SU-DHL-6 (cell line): ENCODE measurements around the gene LRBA.

Source experiments
- H2AFZ ChIP-seq: fragments of 200-600 bp; sonication (generic); 2 replicates; pipeline ENCODE4 v1.6.1; 2014; ENCODE audit warnings: low read depth, mild to moderate bottlenecking, moderate library complexity, mixed read lengths, antibody characterized with exemption, low read length; ENCODE audit not compliant: severe bottlenecking
- H3F3A ChIP-seq: fragments of 200-600 bp; shearing (Covaris generic); 2 replicates; pipeline ENCODE4 v1.6.0; 2016; ENCODE audit warnings: antibody characterized with exemption, mild to moderate bottlenecking; ENCODE audit not compliant: insufficient read depth
- H3K27ac ChIP-seq: fragments of 200-600 bp; sonication (generic); 2 replicates; pipeline ENCODE4 v1.5.1; 2016; ENCODE audit warnings: low read depth, mild to moderate bottlenecking, low read length, moderate library complexity, mixed read lengths
- H3K27me3 ChIP-seq: fragments of 200-600 bp; sonication (generic), shearing (Covaris generic); 2 replicates; pipeline ENCODE4 v1.6.0; 2014; ENCODE audit warnings: mild to moderate bottlenecking, low read length
- H3K36me3 ChIP-seq: fragments of 200-600 bp; sonication (generic); 2 replicates; pipeline ENCODE4 v1.6.1; 2014; ENCODE audit warnings: mild to moderate bottlenecking, low read length, mixed read lengths
- H3K4me2 ChIP-seq: fragments of 300-600, 200-600 bp; shearing (Covaris generic), sonication (generic); 2 replicates; pipeline ENCODE4 v1.6.0; 2014; ENCODE audit warnings: low read length, low read depth, mild to moderate bottlenecking; ENCODE audit not compliant: poor library complexity, severe bottlenecking
- H3K4me3 ChIP-seq: fragments of 200-600 bp; sonication (generic); 2 replicates; pipeline ENCODE4 v1.5.1; 2014; ENCODE audit warnings: antibody characterized with exemption, low read length, mild to moderate bottlenecking, mixed read lengths; ENCODE audit not compliant: insufficient read depth, poor library complexity, severe bottlenecking
- H3K79me2 ChIP-seq: fragments of 200-600 bp; sonication (generic); 2 replicates; pipeline ENCODE4 v1.6.1; 2014; ENCODE audit warnings: mild to moderate bottlenecking, low read length, moderate library complexity; ENCODE audit not compliant: insufficient read depth
- H3K9ac ChIP-seq: fragments of 200-600 bp; sonication (generic); 2 replicates; pipeline ENCODE4 v1.7.0; 2014; ENCODE audit warnings: mild to moderate bottlenecking, low read length
- H3K9me2 ChIP-seq: fragments of 200-600 bp; sonication (generic); replicated peaks from 2 replicates; pipeline ENCODE4 v1.6.1; 2014; ENCODE audit warnings: low read length; ENCODE audit not compliant: insufficient read depth
- H3K9me3 ChIP-seq: fragments of 200-600 bp; sonication (generic); 2 replicates; pipeline ENCODE4 v1.6.1; 2014; ENCODE audit warnings: low read length, mixed read lengths; ENCODE audit not compliant: insufficient read depth
- H4K20me1 ChIP-seq: fragments of 200-600 bp; sonication (generic); 2 replicates; pipeline ENCODE4 v1.6.1; 2014; ENCODE audit warnings: low read depth, mild to moderate bottlenecking, antibody characterized with exemption, low read length, moderate library complexity, mixed read lengths
- EZH2phosphoT487 ChIP-seq: fragments of 200-600 bp; sonication (generic), shearing (Covaris generic); conservative IDR thresholded peaks from 2 replicates; pipeline ENCODE4 v1.6.1; 2018; ENCODE audit warnings: mild to moderate bottlenecking, antibody characterized with exemption, low read length, moderate library complexity, mixed read lengths
- TF ChIP-seq, protein P1 (sequence below): fragments of 200-600 bp; sonication (generic); IDR thresholded peaks from one replicate; pipeline ENCODE4 v1.5.1; 2017; ENCODE audit warnings: antibody characterized with exemption, mild to moderate bottlenecking, low read length, moderate library complexity; ENCODE audit not compliant: insufficient read depth, poor library complexity, severe bottlenecking

Gene LRBA

DNA sequence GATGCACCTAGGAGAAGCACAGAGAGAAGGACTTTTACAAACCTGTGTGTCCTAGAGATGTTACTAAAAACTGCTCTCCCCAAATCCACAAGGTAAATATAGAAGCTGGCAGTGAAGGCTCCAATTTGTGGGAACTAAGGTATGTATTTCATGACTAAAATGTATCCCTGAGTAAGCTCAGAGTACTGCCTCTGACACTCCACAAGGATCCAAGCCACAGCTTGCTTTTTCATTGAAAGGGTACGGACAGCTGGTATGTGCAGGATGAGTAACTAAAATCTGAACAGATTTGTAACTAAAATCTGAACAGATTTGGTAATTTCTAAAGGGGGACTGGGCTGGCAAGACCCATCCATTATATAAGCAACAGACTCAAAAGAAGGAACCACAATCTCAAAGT lies 749.3 kb downstream of the LRBA start:
- no peak overlapping the region for H3K9ac ChIP-seq
- H3F3A ChIP-seq = no peaks in the 10 kb centered on the region
- no peak overlapping the region for H3K27ac ChIP-seq
- TF ChIP-seq, protein P1, sequence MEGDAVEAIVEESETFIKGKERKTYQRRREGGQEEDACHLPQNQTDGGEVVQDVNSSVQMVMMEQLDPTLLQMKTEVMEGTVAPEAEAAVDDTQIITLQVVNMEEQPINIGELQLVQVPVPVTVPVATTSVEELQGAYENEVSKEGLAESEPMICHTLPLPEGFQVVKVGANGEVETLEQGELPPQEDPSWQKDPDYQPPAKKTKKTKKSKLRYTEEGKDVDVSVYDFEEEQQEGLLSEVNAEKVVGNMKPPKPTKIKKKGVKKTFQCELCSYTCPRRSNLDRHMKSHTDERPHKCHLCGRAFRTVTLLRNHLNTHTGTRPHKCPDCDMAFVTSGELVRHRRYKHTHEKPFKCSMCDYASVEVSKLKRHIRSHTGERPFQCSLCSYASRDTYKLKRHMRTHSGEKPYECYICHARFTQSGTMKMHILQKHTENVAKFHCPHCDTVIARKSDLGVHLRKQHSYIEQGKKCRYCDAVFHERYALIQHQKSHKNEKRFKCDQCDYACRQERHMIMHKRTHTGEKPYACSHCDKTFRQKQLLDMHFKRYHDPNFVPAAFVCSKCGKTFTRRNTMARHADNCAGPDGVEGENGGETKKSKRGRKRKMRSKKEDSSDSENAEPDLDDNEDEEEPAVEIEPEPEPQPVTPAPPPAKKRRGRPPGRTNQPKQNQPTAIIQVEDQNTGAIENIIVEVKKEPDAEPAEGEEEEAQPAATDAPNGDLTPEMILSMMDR = no peak
- TF ChIP-seq EZH2phosphoT487 = no peak
- no peaks in the 10 kb centered on the region for H4K20me1 ChIP-seq
- no peaks in the 10 kb centered on the region for H3K27me3 ChIP-seq
- H3K36me3 ChIP-seq = no peaks in the 10 kb centered on the region
- H3K9me3 ChIP-seq = no peaks in the 10 kb centered on the region
- no peak overlapping the region for H3K4me2 ChIP-seq
- H3K79me2 ChIP-seq = no peaks in the 10 kb centered on the region
- H2AFZ ChIP-seq = no peak overlapping the region
- no peaks in the 10 kb centered on the region for H3K9me2 ChIP-seq
- no peak overlapping the region for H3K4me3 ChIP-seq

DNA sequence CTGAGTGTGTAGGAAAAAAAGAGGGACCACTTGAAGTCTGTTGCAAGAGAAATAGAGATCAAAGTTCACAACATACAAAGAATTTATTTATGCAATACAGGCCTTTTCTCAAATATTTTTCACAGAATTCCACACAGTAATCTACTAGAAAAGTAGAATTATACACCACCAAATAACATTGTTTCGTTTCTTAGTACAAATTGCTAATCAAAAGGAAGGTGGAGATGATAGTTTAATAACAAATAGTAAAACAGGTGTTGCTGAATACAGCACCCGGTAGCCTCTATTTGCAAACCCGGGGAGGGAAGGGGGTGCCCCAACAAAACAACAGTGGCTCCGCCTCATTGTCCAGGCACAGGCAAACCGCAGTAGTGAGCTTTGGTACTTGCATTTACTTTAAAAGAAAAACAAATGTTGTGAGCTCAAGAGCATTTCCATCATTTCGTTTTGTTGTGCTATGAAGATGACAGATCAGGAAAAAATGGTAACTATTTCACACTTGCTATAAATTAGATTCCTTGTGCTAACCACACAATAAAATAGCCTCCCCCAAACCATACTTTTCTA lies 750.4 kb downstream of the LRBA start:
- no peaks in the 10 kb centered on the region for H3K36me3 ChIP-seq
- H3K27me3 ChIP-seq = no peaks in the 10 kb centered on the region
- no peak overlapping the region for H3K4me2 ChIP-seq
- no peaks in the 10 kb centered on the region for H3K79me2 ChIP-seq
- H3K9ac ChIP-seq = no peak overlapping the region
- no peaks in the 10 kb centered on the region for H4K20me1 ChIP-seq
- H3K27ac ChIP-seq = no peak overlapping the region
- H3K9me2 ChIP-seq = no peaks in the 10 kb centered on the region
- H3K4me3 ChIP-seq = no peak overlapping the region
- H3F3A ChIP-seq = no peaks in the 10 kb centered on the region
- H3K9me3 ChIP-seq = no peaks in the 10 kb centered on the region
- H2AFZ ChIP-seq = no peak overlapping the region
- TF ChIP-seq, protein P1 = no peak
- no peak for TF ChIP-seq EZH2phosphoT487

DNA sequence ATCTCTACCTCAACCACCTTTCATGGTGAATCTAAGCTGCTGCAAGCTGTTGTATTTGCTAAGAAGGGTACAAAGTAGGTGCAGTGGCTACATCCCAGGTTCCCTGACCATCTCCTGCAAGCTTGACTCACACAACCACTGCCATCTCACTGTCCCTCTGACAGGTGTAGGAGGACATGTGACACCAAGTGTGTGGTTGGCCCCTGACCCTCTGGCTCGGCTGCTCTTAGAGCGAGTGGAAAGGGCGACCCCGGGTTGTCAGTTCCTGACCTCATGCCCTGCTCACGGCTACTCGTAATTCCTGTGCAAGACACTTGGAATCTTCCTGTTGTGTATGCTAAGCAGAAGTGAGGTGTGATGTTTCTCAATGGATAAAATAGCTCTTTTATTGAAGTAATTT lies 752.5 kb downstream of the LRBA start:
- H3F3A ChIP-seq = no peaks in the 10 kb centered on the region
- H3K79me2 ChIP-seq = no peaks in the 10 kb centered on the region
- H3K27me3 ChIP-seq = no peaks in the 10 kb centered on the region
- H3K9me2 ChIP-seq = no peaks in the 10 kb centered on the region
- no peaks in the 10 kb centered on the region for H3K36me3 ChIP-seq
- no peak overlapping the region for H2AFZ ChIP-seq
- no peak overlapping the region for H3K4me2 ChIP-seq
- no peak overlapping the region for H3K9ac ChIP-seq
- H3K9me3 ChIP-seq = no peaks in the 10 kb centered on the region
- H3K27ac ChIP-seq = no peak overlapping the region
- H4K20me1 ChIP-seq = no peaks in the 10 kb centered on the region
- H3K4me3 ChIP-seq = no peak overlapping the region
- no peak for TF ChIP-seq EZH2phosphoT487
- TF ChIP-seq, protein P1 = no peak

DNA sequence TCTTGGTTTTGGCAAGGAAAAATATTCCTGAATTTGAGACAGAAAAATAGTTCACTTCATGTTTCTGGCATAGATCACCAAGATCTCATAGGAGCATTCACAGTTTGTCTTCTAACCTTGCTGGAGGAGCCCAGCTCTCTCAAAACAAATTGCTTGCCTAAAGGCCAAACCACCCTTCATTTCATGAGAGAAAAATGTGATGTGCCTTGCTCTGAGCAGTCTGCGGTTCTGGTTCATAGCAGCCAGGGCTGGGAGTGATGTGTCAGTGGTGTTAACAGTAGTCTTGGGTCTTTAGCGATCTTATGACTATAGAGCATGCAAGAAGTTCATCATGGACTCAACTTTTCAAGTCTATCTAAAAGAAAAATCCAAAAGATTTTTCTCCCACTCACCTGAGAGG lies 753.5 kb downstream of the LRBA start:
- no peaks in the 10 kb centered on the region for H3K79me2 ChIP-seq
- H3F3A ChIP-seq = no peaks in the 10 kb centered on the region
- no peaks in the 10 kb centered on the region for H3K9me2 ChIP-seq
- H3K4me3 ChIP-seq = no peak overlapping the region
- H4K20me1 ChIP-seq = no peaks in the 10 kb centered on the region
- H3K9me3 ChIP-seq = no peaks in the 10 kb centered on the region
- H3K9ac ChIP-seq = no peak overlapping the region
- no peak for TF ChIP-seq EZH2phosphoT487
- TF ChIP-seq, protein P1 = no peak
- no peaks in the 10 kb centered on the region for H3K27me3 ChIP-seq
- no peaks in the 10 kb centered on the region for H3K36me3 ChIP-seq
- H2AFZ ChIP-seq = no peak overlapping the region
- H3K27ac ChIP-seq = no peak overlapping the region
- H3K4me2 ChIP-seq = no peak overlapping the region
